GM12891 (cell line): ENCODE measurements around the gene NACC2.
A peak's percentile ranks its signal among the peaks of the same experiment; 100 is the strongest.

Source experiments
- DNase-seq: peaks from one replicate; pipeline ENCODE4 v3.0.0; 2011; ENCODE audit warnings: low spot score; ENCODE audit not compliant: insufficient read length
- FAIRE-seq: peaks from 2 replicates; lab custom pipeline; 2011; peaks lifted over from hg19 to GRCh38; lab: Jason Lieb, UNC
- PAX5 ChIP-seq: IDR thresholded peaks from 2 replicates; pipeline ENCODE4 v1.6.1; 2011; ENCODE audit warnings: low read length, moderate library complexity, mild to moderate bottlenecking; ENCODE audit not compliant: insufficient read depth, severe bottlenecking
- POLR2A ChIP-seq: IDR thresholded peaks from 2 replicates; pipeline ENCODE4 v1.6.1; 2011; ENCODE audit warnings: low read depth, low read length, control low read depth
- POLR2AphosphoS5 ChIP-seq: IDR thresholded peaks from 2 replicates; pipeline ENCODE4 v1.6.1; 2011; ENCODE audit warnings: low read depth, low read length, control low read depth
- POU2F2 ChIP-seq: IDR thresholded peaks from 2 replicates; pipeline ENCODE4 v1.6.1; 2011; ENCODE audit warnings: low read depth, mild to moderate bottlenecking, control low read depth, low read length, moderate library complexity
- SPI1 ChIP-seq: IDR thresholded peaks from 2 replicates; pipeline ENCODE4 v1.6.1; 2011; ENCODE audit warnings: low read depth, low read length, control low read depth
- TAF1 ChIP-seq: IDR thresholded peaks from 2 replicates; pipeline ENCODE4 v1.6.1; 2011; ENCODE audit warnings: low read depth, low read length, control low read depth

Gene NACC2

DNA sequence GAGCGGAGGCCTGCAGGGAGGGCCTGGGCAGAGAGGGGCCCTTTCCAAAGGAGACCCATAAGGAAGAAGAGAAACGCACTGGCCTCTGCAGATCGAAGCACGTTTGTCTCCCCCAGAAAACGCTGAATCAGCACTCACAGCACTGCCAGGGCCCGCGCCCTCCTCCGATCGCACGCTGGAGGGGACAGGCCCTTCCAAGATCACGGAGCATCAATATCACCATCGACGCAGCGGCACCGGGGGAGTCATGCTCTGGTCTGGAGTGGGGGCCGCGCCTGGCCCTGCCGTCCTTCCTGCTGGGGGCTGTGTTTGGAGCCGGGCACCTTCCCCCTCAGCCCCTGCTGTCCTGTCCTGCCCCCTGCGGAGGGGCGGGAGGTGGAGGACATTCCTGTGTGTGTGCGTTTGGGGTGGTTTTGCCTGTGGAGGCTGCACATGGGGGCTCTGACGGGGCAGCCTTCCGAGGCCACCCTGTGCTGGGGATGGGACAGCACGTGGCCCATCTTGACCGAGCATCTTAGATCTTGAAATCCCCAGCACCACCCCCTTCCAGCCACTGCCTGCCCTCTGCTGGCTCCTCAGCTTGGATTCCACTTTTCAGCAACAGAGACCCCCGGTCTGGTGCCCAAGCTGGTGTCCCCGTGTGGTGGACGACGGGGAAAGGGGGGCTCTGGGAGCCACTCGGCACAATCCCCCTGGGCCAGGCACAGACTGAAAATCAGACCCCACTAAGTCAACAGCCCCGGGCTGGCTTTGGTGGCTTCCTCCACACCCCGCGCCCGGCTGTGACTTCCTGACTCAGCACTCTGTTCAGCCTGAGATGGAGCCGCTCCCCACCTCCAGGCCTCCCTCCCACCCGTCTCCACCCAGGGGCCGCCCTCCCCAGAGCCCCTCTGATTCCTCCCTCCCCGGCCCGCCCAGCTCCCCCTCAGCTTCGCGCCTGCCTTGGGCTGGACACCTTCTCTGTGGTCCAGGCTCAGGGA, 15.3 kb upstream of the NACC2 start:
- FAIRE-seq: peak; percentile 68
- no peak for DNase-seq
- peak; percentile 49; the same call in 1 of the 2 replicates for TF ChIP-seq POU2F2
- TF ChIP-seq POLR2A: peak; percentile 10; the same call in 1 of the 2 replicates
- TF ChIP-seq POLR2AphosphoS5: no peak
- no peak for TF ChIP-seq PAX5

DNA sequence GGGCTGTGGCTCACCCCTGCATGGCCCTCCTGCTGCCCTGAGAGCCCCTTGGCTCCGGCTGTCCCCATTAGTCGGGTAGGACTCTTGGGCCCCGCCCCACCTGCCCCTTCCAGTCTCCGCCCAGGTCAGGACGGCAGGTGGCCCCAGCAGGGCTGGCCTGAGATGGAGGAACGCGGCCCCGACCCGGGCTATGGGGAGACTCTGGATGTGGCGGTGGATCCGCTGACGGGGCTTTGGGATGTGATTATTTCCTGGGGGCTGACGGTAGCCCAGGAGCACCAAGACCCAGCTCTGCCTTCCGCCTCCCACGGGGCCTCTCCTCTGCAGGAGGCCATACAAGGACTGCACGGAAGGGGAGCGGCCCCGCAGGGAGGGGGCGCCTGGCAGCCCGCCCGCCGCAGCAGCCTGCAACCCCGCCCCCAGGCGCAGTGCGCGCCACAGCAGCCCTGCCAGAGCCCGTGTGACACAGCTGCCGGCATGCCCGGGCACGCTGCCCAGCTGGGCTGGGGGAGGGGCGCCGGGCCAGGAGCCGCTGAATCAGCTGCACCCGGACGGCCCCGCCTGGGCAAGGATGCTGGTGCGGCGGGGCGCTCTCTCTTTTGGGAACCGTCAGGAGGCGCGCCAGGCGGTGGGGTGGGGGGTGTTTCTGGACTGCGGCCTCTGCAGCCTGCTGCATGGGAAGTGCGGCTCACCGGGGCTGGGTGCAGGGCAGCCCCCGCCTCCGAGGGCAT, 14.4 kb upstream of the NACC2 start:
- peak; percentile 47; the same call in 1 of the 2 replicates for TF ChIP-seq POU2F2
- TF ChIP-seq TAF1: peak; percentile 67
- TF ChIP-seq SPI1: no peak
- peak; percentile 39; the same call in 1 of the 2 replicates for TF ChIP-seq POLR2AphosphoS5
- TF ChIP-seq POLR2A: no peak
- DNase-seq (peak; percentile 87), FAIRE-seq (peak; percentile 99)

DNA sequence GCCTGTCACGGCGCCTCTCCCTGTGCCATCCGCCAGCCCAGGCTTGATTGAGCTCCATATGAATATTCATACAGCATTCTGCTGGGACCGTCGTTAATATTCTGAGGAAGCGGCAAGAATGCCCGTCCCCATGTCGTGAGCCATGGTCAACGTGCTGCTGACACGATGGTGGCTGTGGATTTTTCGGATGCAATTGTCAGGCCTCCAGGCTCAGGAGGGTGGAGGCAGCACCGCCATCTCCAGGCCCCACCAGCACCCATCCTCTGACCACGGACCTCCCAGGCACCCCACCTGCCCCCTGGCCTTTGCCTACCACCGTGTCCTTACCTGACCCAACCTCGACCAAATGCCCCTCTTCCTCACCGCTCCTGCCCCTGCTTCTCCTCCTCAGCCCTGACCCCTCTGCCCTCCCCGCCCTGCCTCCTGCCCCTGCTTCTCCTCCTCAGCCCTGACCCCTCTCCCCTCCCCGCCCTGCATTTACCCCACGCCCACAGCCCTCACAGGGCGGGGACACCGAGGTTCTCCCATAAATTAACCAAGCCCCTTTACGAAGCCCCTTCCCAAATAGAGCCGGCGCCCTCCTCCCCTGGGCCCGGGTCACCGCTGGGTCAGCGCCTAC, 13.7 kb upstream of the NACC2 start:
- TF ChIP-seq PAX5: no peak
- no peak for TF ChIP-seq POU2F2
- no peak for TF ChIP-seq TAF1
- TF ChIP-seq POLR2AphosphoS5: no peak
- no peak for TF ChIP-seq SPI1
- TF ChIP-seq POLR2A: no peak
- FAIRE-seq (no peak), DNase-seq (no peak)

DNA sequence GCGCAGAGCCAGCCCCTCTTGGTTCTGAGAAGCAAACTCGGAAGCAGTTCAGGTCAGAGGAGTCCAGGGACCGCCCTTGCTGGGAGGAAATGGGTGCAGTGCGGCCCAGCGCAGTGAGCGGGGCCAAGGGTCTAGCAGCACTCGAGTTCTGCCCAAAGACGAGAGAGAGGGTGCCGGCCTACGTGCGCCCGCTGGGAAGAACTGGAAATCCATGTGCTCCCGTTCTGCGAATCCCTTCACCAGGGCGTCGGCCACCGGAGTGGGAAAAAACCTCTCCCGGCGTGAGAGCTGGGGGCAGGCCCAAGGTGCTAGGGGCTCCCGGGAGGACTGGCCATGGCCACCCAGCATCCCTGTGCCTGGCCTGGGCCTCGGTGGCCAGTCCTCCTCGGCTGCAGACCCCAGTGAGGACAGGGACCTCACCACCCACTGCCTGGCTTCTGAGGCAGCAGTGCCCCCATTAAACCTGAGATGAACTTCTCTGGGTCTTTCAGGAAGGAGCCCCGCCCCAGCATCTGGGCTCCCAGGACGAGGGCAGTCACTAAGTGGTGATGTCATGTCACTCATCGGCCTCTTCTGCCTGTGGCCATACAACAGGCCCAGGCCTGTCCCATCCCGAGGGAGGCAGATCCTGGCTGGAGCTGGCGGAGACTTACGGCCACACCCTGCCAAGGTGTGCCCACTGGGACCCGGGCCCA, 13.0 kb upstream of the NACC2 start:
- TF ChIP-seq PAX5: no peak
- TF ChIP-seq POLR2A: no peak
- no peak for TF ChIP-seq TAF1
- no peak for TF ChIP-seq POU2F2
- no peak for TF ChIP-seq SPI1
- no peak for TF ChIP-seq POLR2AphosphoS5
- no peak for DNase-seq
- FAIRE-seq: no peak

DNA sequence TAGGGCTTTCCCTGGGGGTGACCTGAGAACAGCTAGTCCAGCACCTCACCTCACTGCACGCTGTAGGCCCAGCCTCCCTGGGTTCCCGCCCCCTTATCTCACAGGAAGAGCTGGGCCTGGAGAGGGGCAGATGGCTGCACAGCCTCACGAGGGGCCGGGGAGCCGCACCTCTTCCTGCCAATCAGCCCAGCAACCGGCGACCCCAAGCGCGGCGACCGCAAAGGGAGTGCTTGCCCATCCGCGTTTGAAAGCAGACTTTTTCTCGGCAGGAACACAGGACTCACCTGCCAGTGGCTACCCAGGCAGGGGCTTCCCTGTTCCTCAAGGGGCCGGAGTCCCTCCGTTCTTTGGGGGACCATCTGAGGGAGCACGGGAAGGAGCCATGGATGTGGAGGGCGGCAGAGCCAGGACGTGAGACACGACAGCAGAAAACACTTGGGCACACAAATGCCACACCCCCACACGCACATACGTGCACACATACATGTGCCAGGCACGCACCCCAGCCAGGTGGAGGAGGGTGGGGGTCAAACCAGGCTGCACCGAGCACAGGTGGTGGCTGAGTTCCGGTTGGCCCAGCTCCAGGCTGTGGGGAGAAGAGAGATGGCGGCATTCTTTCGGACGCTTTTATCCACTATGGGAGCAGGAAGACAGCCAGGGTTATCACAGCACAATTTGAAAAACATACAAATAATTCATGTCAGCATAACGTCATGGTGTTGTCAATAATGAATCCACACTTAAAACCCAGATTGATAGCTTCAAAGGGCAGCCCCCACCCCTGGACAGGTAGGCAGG, 12.3 kb upstream of the NACC2 start:
- no peak for TF ChIP-seq PAX5
- TF ChIP-seq POLR2A: no peak
- TF ChIP-seq SPI1: no peak
- no peak for TF ChIP-seq TAF1
- TF ChIP-seq POU2F2: no peak
- no peak for TF ChIP-seq POLR2AphosphoS5
- DNase-seq (no peak), FAIRE-seq (peak; percentile 79)

DNA sequence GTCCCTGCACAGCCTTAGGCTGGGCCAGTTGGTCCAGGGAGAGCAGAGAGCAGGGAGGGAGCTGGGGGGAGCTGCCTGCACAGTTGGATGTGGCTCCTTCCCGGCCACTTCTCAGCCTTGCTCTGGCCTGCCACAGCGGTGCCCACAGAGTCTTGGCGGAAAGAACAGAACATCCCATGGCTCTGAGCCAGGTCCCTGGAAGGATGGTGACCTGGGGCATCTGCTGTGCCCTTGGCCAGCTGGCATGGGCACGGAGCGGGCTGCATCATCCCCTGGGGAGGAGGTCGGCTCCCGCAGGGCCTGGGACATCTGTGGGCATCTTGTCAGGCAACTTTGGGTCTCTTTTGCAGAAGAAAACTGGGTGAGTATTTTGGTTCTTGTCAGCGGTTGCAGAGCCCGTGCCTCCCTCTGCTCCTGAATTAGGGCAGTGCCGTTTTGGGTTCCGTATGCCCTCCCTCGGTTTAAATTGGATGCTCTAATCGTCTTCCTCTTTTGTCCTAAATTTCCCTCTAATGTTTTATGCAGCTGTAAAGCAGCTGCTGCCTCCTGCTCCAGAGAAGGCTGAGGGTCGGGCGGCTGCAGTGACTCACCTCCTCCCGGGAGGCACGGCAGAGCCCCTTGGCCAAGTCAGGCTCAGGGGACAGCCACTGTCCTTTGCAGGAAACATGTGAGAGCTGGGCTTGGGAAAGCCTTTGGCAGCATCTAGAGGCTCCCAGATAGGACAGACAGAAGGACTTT, 10.5 kb upstream of the NACC2 start:
- DNase-seq: no peak

DNA sequence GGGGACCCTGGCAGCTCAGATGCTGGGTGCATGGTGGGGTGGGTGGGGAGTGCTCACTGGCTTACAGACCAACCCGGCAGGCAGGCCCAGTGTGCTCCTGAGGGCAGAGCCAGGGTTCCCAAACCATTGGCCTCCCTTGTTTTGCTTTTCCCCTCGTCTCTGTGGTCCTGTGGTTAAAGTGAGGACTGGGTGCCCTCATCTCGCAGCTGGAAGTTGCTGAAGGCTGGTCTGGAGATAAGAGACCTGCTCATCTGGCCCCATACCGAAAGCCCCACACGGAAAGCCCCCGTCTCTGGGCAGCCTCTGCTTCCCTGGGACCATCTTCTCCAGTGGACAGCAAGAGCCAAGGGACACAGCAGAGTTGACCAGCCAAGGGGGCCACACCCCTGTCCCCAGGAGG, 9.8 kb upstream of the NACC2 start:
- FAIRE-seq (no peak), DNase-seq (no peak)
- TF ChIP-seq PAX5: no peak
- no peak for TF ChIP-seq POLR2AphosphoS5
- TF ChIP-seq TAF1: no peak
- no peak for TF ChIP-seq POU2F2
- no peak for TF ChIP-seq SPI1
- no peak for TF ChIP-seq POLR2A

More for the DNA sequence above, 10.5 kb upstream of the NACC2 start:
- no peak for TF ChIP-seq POLR2AphosphoS5
- no peak for TF ChIP-seq POU2F2
- TF ChIP-seq POLR2A: no peak
- TF ChIP-seq PAX5: no peak
- TF ChIP-seq TAF1: no peak
- no peak for TF ChIP-seq SPI1
- FAIRE-seq: no peak

DNA sequence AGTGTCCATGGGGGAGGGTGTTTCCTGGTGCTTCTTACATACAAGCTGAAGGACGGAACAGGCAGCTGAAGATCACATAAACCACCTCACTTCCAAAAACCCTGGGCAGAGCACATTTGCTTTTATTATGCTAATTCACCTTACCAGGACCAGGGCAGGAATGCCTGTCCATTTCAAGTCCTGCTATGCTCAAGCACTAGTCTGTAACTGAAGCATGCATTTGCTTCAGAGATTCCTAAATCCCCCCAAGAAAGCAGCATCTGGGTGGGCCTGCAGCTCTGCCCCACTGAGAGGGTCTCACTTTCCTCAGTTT, 9.4 kb upstream of the NACC2 start:
- DNase-seq (no peak), FAIRE-seq (no peak)
- TF ChIP-seq PAX5: no peak
- no peak for TF ChIP-seq POLR2A
- TF ChIP-seq SPI1: no peak
- no peak for TF ChIP-seq POLR2AphosphoS5
- no peak for TF ChIP-seq POU2F2
- TF ChIP-seq TAF1: no peak
